Keratinocyte (primary cell): Measurements from ENCODE around the gene ZNF653. TPM values are rescaled to one million over a fixed set of nuclear protein-coding genes. Genes with fewer than 3 reads are reported as not detected.

Source experiments
- DNase-seq: peaks from one replicate; pipeline ENCODE4 v3.0.0-alpha.2; 2011; ENCODE audit warnings: low read depth, missing footprints, low spot score
- FAIRE-seq: peaks from 2 replicates; lab custom pipeline; 2011; peaks lifted over from hg19 to GRCh38; lab: Jason Lieb, UNC
- H2AFZ ChIP-seq: 2 replicates; pipeline ENCODE4 v1.6.0; 2012; ENCODE audit warnings: low read length, control low read depth, inconsistent platforms; ENCODE audit not compliant: control insufficient read depth
- H3K27ac ChIP-seq: 2 replicates; pipeline ENCODE4 v1.5.1; 2011; ENCODE audit warnings: low read length; ENCODE audit not compliant: control insufficient read depth, insufficient read depth
- H3K27me3 ChIP-seq: 3 replicates; pipeline ENCODE4 v1.6.0; 2011; ENCODE audit warnings: low read length; ENCODE audit not compliant: control insufficient read depth, insufficient read depth; ENCODE audit errors: extremely low read depth
- H3K36me3 ChIP-seq, 2 experiments: 2 replicates in 1 of 2; 3 replicates in 1 of 2; pipeline ENCODE4 v1.5.1; 2011; ENCODE audit warnings: low read length in 2 of 2, mild to moderate bottlenecking in 1 of 2; ENCODE audit not compliant: control insufficient read depth in 2 of 2, insufficient read depth in 2 of 2; ENCODE audit errors: extremely low read depth in 1 of 2
- H3K4me1 ChIP-seq: 3 replicates; pipeline ENCODE4 v1.5.1; 2011; ENCODE audit warnings: low read length; ENCODE audit not compliant: control insufficient read depth, insufficient read depth; ENCODE audit errors: extremely low read depth
- H3K4me2 ChIP-seq: 3 replicates; pipeline ENCODE4 v1.6.0; 2011; ENCODE audit warnings: low read depth, low read length; ENCODE audit not compliant: control insufficient read depth, insufficient read depth; ENCODE audit errors: extremely low read depth
- H3K4me3 ChIP-seq, 3 experiments: fragments of 200-600 bp in 1 of 3; sonication (generic) in 1 of 3; 2 replicates in 2 of 3; 3 replicates in 1 of 3; pipeline ENCODE4 v1.5.1; 2011 to 2016; ENCODE audit warnings: low read length in 3 of 3, mild to moderate bottlenecking in 3 of 3, control low read depth in 2 of 3, inconsistent platforms in 1 of 3, low read depth in 1 of 3, mixed read lengths in 1 of 3, mixed run types in 1 of 3, moderate library complexity in 1 of 3; ENCODE audit not compliant: control insufficient read depth in 2 of 3, insufficient read depth in 2 of 3; ENCODE audit errors: extremely low read depth in 1 of 3
- H3K79me2 ChIP-seq: 2 replicates; pipeline ENCODE4 v1.6.0; 2012; ENCODE audit warnings: low read length; ENCODE audit not compliant: control insufficient read depth, insufficient read depth
- H3K9ac ChIP-seq: 3 replicates; pipeline ENCODE4 v1.6.0; 2011; ENCODE audit warnings: low read length; ENCODE audit not compliant: control insufficient read depth, insufficient read depth; ENCODE audit errors: extremely low read depth
- H3K9me1 ChIP-seq: 3 replicates; pipeline ENCODE4 v1.6.0; 2011; ENCODE audit warnings: low read length; ENCODE audit not compliant: control insufficient read depth, insufficient read depth; ENCODE audit errors: extremely low read depth
- H3K9me3 ChIP-seq: 2 replicates; pipeline ENCODE4 v1.5.1; 2012; ENCODE audit warnings: low read depth, low read length; ENCODE audit not compliant: control insufficient read depth
- H4K20me1 ChIP-seq: 3 replicates; pipeline ENCODE4 v1.6.0; 2011; ENCODE audit warnings: low read length; ENCODE audit not compliant: control insufficient read depth, insufficient read depth; ENCODE audit errors: extremely low read depth
- EZH2 ChIP-seq: IDR thresholded peaks from one replicate; pipeline ENCODE4 v1.6.1; 2012; ENCODE audit warnings: inconsistent platforms, mild to moderate bottlenecking, low read length, moderate library complexity
- dilution Hi-C: fragments of 300-500 bp; cut with MboI; formaldehyde crosslinking; loops from one replicate; pipeline ENCODE4 v1.7.0; 2020; ENCODE audit warnings: low sequenced_read_pairs; ENCODE audit not compliant: extremely low pct_ligation_motif_present
- polyA plus RNA-seq, 5 experiments: library from polyadenylated mRNA; depleted of rRNA in 3 of 5; stranded (reverse) in 3 of 5; stranded (forward) in 1 of 5; unstranded in 1 of 5; fragments of >200 nt; gene quantifications; 1 replicate in 1 of 5; 2 replicates in 3 of 5; 3 replicates in 1 of 5; pipeline versions ENCODE4 v1.2.1 to v1.2.3, GENCODE V29; 2011 to 2012; ENCODE audit warnings: missing spikeins in 2 of 5, low read depth in 1 of 5, low replicate concordance in 1 of 5
- TF ChIP-seq, protein P1 (sequence below), 3 experiments: IDR thresholded peaks in 1 of 3; conservative IDR thresholded peaks in 1 of 3; optimal IDR thresholded peaks in 1 of 3; 2 replicates in 2 of 3; 3 replicates in 1 of 3; pipeline versions ENCODE3 to v1.5.1; 2011; ENCODE audit warnings: low read length in 3 of 3, mild to moderate bottlenecking in 3 of 3, moderate library complexity in 2 of 3, control low read depth in 1 of 3, inconsistent platforms in 1 of 3; ENCODE audit not compliant: insufficient read depth in 2 of 3; ENCODE audit errors: extremely low read depth in 1 of 3

The ZNF653 gene
- polyA plus RNA-seq, 1 donor (not counting 4 experiments of a cell fraction or from before 2014, with no cell fraction given), result 3.8 TPM

DNA sequence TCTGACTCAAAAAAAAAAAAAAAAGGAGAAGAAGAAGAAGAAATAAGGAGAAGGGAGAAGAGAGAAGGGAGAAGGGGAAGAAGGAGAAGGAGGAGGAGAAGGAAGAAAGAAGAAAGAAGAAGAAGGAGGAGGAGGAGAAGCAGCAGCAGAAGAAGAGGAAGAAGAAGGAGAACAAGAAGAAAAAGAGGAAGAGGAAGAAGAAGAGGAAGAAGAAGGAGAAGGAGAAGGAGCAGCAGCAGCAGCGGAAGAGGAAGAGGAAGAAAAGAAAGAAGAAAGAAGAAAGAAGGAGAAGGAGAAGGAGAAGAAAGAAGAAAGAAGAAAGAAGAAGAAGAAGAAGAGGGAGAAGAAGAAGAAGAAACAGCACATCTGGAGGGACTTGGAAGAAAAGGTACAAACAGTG, 28.9 kb upstream of the ZNF653 start:
- no peak overlapping the region for H3K9ac ChIP-seq
- no peaks in the 10 kb centered on the region for H4K20me1 ChIP-seq
- TF ChIP-seq EZH2, result no peak
- TF ChIP-seq, protein P1, sequence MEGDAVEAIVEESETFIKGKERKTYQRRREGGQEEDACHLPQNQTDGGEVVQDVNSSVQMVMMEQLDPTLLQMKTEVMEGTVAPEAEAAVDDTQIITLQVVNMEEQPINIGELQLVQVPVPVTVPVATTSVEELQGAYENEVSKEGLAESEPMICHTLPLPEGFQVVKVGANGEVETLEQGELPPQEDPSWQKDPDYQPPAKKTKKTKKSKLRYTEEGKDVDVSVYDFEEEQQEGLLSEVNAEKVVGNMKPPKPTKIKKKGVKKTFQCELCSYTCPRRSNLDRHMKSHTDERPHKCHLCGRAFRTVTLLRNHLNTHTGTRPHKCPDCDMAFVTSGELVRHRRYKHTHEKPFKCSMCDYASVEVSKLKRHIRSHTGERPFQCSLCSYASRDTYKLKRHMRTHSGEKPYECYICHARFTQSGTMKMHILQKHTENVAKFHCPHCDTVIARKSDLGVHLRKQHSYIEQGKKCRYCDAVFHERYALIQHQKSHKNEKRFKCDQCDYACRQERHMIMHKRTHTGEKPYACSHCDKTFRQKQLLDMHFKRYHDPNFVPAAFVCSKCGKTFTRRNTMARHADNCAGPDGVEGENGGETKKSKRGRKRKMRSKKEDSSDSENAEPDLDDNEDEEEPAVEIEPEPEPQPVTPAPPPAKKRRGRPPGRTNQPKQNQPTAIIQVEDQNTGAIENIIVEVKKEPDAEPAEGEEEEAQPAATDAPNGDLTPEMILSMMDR (optimal IDR thresholded peaks at IDR 0.05 in 1 of 3, IDR thresholded peaks at IDR 0.05 in 1 of 3, conservative IDR thresholded peaks at IDR 0.05 in 1 of 3; ENCODE audit: extremely low read depth in 1 of 3, insufficient read depth in 2 of 3, low read length in 3 of 3), result no peak
- H3K4me1 ChIP-seq, result peaks cover 14% of the 10 kb centered on the region
- H3K36me3 ChIP-seq, result no peaks in the 10 kb centered on the region
- H3K27me3 ChIP-seq, result peaks cover 5% of the 10 kb centered on the region
- no peaks in the 10 kb centered on the region for H3K9me3 ChIP-seq
- FAIRE-seq (no peak), DNase-seq (no peak)
- H3K79me2 ChIP-seq, result no peaks in the 10 kb centered on the region
- H3K4me3 ChIP-seq, result no peak overlapping the region
- H2AFZ ChIP-seq, result no peak overlapping the region
- H3K9me1 ChIP-seq, result no peaks in the 10 kb centered on the region
- dilution Hi-C loops, result no loop called here
- no peak overlapping the region for H3K4me2 ChIP-seq
- no peak overlapping the region for H3K27ac ChIP-seq

DNA sequence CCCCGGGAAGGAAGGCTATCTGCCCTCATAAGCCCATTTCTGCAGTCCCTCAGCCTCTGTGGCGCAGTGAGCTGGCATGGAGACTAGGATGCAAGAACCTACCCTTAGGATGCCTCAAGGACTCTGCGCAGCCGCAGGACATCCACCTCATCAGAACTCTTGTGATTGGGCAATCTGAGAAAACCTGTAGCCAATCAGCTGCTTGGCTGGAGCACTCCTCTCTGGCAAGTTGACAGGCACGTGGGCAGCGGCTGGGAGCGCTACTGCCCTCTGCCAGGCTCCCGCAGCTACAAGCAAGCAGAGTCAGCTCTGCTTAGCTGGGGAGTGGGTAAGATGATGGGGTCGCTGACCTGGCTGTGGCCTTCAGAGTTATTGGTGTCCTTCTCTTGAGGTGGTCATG, 24.8 kb upstream of the ZNF653 start:
- H3K79me2 ChIP-seq, result peaks cover 10% of the 10 kb centered on the region
- peaks cover 3% of the 10 kb centered on the region for H3K9me1 ChIP-seq
- H3K9ac ChIP-seq, result no peak overlapping the region
- no peaks in the 10 kb centered on the region for H4K20me1 ChIP-seq
- DNase-seq (peak; percentile 67), FAIRE-seq (no peak)
- no peaks in the 10 kb centered on the region for H3K9me3 ChIP-seq
- no peak for TF ChIP-seq EZH2
- TF ChIP-seq, protein P1 (optimal IDR thresholded peaks at IDR 0.05 in 1 of 3, IDR thresholded peaks at IDR 0.05 in 1 of 3, conservative IDR thresholded peaks at IDR 0.05 in 1 of 3; ENCODE audit: extremely low read depth in 1 of 3, insufficient read depth in 2 of 3, low read length in 3 of 3), result peak; percentile 30 to 66 (median 45)
- H3K4me3 ChIP-seq, result no peak overlapping the region
- H3K4me2 ChIP-seq, result no peak overlapping the region
- H3K27me3 ChIP-seq, result no peaks in the 10 kb centered on the region
- H3K4me1 ChIP-seq, result peaks cover 21% of the 10 kb centered on the region
- dilution Hi-C loops, result no loop called here
- H3K27ac ChIP-seq, result no peak overlapping the region
- no peak overlapping the region for H2AFZ ChIP-seq
- H3K36me3 ChIP-seq, result no peaks in the 10 kb centered on the region
